ENCODE results near the gene SEMA5B.

DNA sequence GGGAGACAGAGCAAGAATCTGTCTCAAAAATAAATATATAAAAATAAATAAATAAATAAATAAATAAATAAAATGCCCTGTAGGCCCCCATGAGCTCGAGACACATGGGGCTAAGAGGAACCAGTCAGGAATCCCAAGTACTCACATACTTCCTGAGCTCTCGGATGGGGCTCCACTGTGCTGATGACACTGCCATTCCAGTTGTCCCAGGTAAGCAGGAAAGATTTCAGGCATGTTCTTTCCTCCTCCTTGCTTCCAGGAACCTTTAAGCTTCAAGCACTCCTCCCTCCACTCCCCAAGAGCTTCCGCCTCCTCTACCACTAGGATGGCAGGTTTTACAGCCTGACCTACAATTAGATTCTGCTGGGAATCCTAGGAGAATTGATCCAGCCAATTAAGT lies 119.3 kb downstream of the SEMA5B start:
- TF ChIP-seq, protein P1, sequence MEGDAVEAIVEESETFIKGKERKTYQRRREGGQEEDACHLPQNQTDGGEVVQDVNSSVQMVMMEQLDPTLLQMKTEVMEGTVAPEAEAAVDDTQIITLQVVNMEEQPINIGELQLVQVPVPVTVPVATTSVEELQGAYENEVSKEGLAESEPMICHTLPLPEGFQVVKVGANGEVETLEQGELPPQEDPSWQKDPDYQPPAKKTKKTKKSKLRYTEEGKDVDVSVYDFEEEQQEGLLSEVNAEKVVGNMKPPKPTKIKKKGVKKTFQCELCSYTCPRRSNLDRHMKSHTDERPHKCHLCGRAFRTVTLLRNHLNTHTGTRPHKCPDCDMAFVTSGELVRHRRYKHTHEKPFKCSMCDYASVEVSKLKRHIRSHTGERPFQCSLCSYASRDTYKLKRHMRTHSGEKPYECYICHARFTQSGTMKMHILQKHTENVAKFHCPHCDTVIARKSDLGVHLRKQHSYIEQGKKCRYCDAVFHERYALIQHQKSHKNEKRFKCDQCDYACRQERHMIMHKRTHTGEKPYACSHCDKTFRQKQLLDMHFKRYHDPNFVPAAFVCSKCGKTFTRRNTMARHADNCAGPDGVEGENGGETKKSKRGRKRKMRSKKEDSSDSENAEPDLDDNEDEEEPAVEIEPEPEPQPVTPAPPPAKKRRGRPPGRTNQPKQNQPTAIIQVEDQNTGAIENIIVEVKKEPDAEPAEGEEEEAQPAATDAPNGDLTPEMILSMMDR (IDR thresholded peaks at IDR 0.05), result no peak
- TF ChIP-seq TAF1 (IDR thresholded peaks at IDR 0.05; ENCODE audit: borderline replicate concordance, low read depth, low read length) (no peak), JUND (IDR thresholded peaks at IDR 0.05) (no peak), TCF12 (IDR thresholded peaks at IDR 0.05) (no peak)
